IPS-20b (cell line): ENCODE measurements around the gene CD164.
A peak's percentile ranks its signal among the peaks of the same experiment; 100 is the strongest.

Source experiments
- H3K27ac ChIP-seq: one replicate; pipeline ENCODE4 v1.5.1; 2013; ENCODE audit warnings: low read length
- H3K27me3 ChIP-seq: 2 replicates; pipeline ENCODE4 v1.6.1; 2013; ENCODE audit warnings: mild to moderate bottlenecking, low read length, inconsistent platforms; ENCODE audit not compliant: insufficient read depth
- H3K36me3 ChIP-seq: 2 replicates; pipeline ENCODE4 v1.6.1; 2013; ENCODE audit warnings: low read depth, mild to moderate bottlenecking, inconsistent platforms, low read length, moderate library complexity; ENCODE audit not compliant: insufficient read depth
- H3K4me1 ChIP-seq: 2 replicates; pipeline ENCODE4 v1.6.1; 2013; ENCODE audit warnings: mild to moderate bottlenecking, control low read depth, inconsistent platforms, low read length, moderate library complexity; ENCODE audit not compliant: insufficient read depth
- H3K4me3 ChIP-seq: 2 replicates; pipeline ENCODE4 v1.5.1; 2013; ENCODE audit warnings: mild to moderate bottlenecking, low read length, inconsistent platforms
- H3K9ac ChIP-seq: 2 replicates; pipeline ENCODE4 v1.6.1; 2013; ENCODE audit warnings: low read depth, mild to moderate bottlenecking, inconsistent platforms, low read length, moderate library complexity
- H3K9me3 ChIP-seq: 2 replicates; pipeline ENCODE4 v1.6.1; 2013; ENCODE audit warnings: mild to moderate bottlenecking, low read depth, low read length, inconsistent platforms; ENCODE audit not compliant: insufficient read depth

Gene CD164

GRCh38 chr6:109393157-109393885, 11.1 kb upstream of the CD164 start:
- no peak overlapping the region for H3K4me3 ChIP-seq
- no peaks in the 10 kb centered on the region for H3K9me3 ChIP-seq
- no peaks in the 10 kb centered on the region for H3K4me1 ChIP-seq
- H3K36me3 ChIP-seq, result no peaks in the 10 kb centered on the region
- no peaks in the 10 kb centered on the region for H3K27me3 ChIP-seq
- no peak overlapping the region for H3K9ac ChIP-seq
- H3K27ac ChIP-seq, result no peak overlapping the region

DNA sequence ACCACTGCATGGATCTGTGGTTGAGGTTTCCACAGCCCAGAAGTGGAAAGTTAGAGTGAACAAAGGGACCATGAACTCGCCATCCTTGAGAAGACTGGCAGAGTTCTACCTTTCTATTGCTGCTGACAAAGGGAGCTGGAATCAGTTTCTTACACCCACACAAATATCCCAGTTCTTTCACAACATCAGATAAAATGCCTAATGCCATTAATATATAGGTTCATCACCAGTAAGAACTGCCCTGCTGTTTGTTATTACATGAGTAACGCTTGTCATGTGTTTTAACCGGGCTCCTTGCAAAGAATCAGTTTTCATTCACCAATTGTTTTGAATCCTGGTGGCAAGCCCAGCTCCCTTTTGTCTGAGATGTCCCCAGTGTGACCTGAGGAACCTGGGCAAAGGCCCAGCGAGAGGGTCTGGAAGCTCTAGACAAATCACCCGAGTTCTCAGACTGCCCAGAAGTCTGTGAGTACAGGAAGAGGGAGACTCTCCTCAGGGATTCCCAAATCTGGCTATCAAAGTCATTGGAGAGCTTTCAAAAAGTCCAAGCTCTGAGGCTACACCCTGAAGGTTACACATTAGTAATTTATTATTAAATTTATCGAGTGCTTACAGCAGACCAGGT, 7.5 kb upstream of the CD164 start:
- Histone ChIP-seq H3K27ac (no peak overlapping the region), H3K9ac (no peak overlapping the region), H3K4me1 (no peaks in the 10 kb centered on the region)

DNA sequence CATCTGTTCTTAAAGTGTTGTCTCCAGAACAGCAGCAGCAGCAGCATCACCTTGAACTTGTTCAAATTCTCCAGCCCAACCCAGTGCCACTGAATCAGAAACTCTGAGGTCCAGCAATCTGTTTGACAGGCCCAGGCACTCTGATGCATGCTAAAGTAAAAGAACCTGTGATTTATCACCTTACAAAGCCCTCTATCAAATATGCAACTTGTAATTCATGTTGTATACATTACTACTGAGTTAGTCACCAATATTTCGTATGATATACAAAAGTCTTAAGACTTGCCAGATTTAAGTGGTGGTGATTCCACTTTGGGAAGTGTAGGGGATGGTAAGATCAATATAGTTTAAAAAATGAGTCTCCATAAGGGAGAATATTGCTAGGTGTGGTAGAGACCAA, 6.0 kb upstream of the CD164 start:
- Histone ChIP-seq H3K27ac (no peak overlapping the region), H3K4me1 (peaks cover 3% of the 10 kb centered on the region), H3K9me3 (no peaks in the 10 kb centered on the region), H3K36me3 (no peaks in the 10 kb centered on the region), H3K27me3 (no peaks in the 10 kb centered on the region), H3K9ac (no peak overlapping the region), H3K4me3 (no peak overlapping the region)

More for the DNA sequence above, 7.5 kb upstream of the CD164 start:
- Histone ChIP-seq H3K27me3 (no peaks in the 10 kb centered on the region), H3K4me3 (no peak overlapping the region), H3K36me3 (no peaks in the 10 kb centered on the region), H3K9me3 (no peaks in the 10 kb centered on the region)

- no peak overlapping the region for H3K27ac ChIP-seq
These were observed 1.2 kb upstream of the CD164 start for GRCh38 chr6:109383438-109383940.

DNA sequence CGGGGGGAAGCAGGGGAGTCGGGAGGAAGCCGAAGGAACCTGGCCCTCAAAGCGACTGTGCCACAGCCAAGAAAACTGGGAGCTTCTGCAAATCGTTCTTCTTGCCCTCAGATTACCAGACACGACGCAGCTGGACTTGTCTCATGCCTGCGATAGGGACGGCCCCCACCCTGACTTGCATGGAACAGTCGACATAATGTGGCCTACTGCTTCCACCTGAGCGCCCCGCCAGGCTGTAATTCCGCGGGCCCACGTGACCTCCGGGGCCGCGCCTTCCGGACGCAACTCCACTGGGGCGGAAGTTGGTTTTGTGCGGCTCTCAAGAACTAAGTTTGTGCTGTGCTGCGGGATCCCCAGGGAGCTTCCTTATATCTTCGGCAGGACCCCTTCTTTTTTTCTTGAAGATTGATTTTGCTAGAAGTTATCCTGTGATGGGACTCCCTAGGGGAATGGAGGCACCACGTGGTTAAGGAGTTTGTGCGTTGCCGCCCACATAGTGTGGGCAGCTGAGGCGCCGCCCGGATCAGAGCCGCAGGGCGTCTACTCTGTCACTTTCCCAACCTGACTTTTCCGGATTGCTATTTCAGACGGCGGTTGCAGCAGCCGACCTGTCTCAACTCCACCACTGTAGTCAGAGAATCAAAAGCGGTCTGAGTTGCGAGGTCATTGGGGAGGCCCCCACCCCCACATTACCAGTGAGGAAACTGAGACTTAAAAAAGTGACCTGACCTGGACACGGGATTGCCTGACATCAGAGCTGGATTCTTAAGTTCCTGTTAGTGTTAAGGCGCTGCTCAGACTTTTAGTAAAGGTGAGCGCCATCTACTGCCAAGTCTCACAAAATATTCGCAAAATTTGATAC, 540 bp upstream of the CD164 start:
- Histone ChIP-seq H3K36me3 (peaks cover 18% of the 10 kb centered on the region), H3K27me3 (no peaks in the 10 kb centered on the region), H3K9ac (peak overlapping the region; percentile 99), H3K9me3 (no peaks in the 10 kb centered on the region), H3K4me1 (peaks cover 10% of the 10 kb centered on the region), H3K27ac (peak overlapping the region; percentile 99), H3K4me3 (peak overlapping the region; percentile 82)

More at GRCh38 chr6:109383438-109383940, 1.2 kb upstream of the CD164 start:
- Histone ChIP-seq H3K9ac (peak overlapping the region; percentile 99; the same call in 1 of the 2 replicates), H3K4me1 (peaks cover 10% of the 10 kb centered on the region), H3K36me3 (peaks cover 11% of the 10 kb centered on the region), H3K4me3 (peak overlapping the region; percentile 82), H3K27me3 (no peaks in the 10 kb centered on the region), H3K9me3 (no peaks in the 10 kb centered on the region)

GRCh38 chr6:109381061-109381746, 1.1 kb downstream of the CD164 start:
- Histone ChIP-seq H3K9ac (peak overlapping the region; percentile 99), H3K9me3 (no peaks in the 10 kb centered on the region), H3K27ac (peak overlapping the region; percentile 15), H3K36me3 (peaks cover 34% of the 10 kb centered on the region), H3K4me1 (peaks cover 10% of the 10 kb centered on the region), H3K4me3 (peak overlapping the region; percentile 82), H3K27me3 (no peaks in the 10 kb centered on the region)

- Histone ChIP-seq H3K4me3 (peak overlapping the region; percentile 82), H3K27me3 (no peaks in the 10 kb centered on the region), H3K36me3 (peaks cover 49% of the 10 kb centered on the region), H3K4me1 (peaks cover 10% of the 10 kb centered on the region), H3K27ac (no peak overlapping the region), H3K9ac (peak overlapping the region; percentile 14; the same call in 1 of the 2 replicates), H3K9me3 (no peaks in the 10 kb centered on the region)
These were observed 2.6 kb downstream of the CD164 start for GRCh38 chr6:109379711-109380110.

- Histone ChIP-seq H3K27me3 (no peaks in the 10 kb centered on the region), H3K27ac (no peak overlapping the region), H3K9me3 (no peaks in the 10 kb centered on the region), H3K4me3 (no peak overlapping the region), H3K36me3 (peaks cover 69% of the 10 kb centered on the region), H3K4me1 (peaks cover 7% of the 10 kb centered on the region; the same call in 1 of the 2 replicates), H3K9ac (no peak overlapping the region)
These were observed 4.5 kb downstream of the CD164 start for GRCh38 chr6:109377717-109378116.

DNA sequence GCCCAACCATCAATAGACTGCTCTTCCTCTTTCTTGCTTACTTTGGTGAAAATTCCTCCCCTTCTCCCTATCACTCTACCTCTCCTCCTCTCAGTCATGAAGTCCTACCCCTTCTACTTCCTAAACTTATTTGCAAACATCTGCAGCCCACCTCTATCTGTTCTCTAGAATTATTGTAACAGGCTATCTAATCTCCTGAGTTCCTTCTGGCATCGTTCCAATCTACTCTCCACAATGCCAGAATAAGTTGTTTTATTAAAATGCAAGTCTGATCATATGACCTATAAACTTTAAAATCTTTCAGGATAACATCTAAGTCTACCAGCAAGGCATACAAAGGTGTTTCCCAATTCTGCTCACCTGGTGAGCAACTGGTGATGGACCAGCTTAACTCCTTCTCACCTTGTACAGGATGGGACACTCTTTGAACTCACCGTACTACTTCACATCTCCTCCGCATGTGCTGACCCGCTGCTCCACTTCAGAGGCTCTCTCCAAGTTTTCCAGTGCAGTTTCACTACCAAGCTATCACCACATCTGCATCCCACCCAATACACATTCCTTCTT, 7.9 kb downstream of the CD164 start:
- no peaks in the 10 kb centered on the region for H3K9me3 ChIP-seq
- no peak overlapping the region for H3K4me3 ChIP-seq
- H3K4me1 ChIP-seq, result no peaks in the 10 kb centered on the region
- no peak overlapping the region for H3K27ac ChIP-seq
- no peaks in the 10 kb centered on the region for H3K27me3 ChIP-seq
- peaks cover 100% of the 10 kb centered on the region for H3K36me3 ChIP-seq
- H3K9ac ChIP-seq, result no peak overlapping the region

- no peak overlapping the region for H3K27ac ChIP-seq
- H3K36me3 ChIP-seq, result peaks cover 100% of the 10 kb centered on the region
- H3K27me3 ChIP-seq, result no peaks in the 10 kb centered on the region
- H3K9me3 ChIP-seq, result no peaks in the 10 kb centered on the region
- H3K4me1 ChIP-seq, result no peaks in the 10 kb centered on the region
- H3K4me3 ChIP-seq, result no peak overlapping the region
- H3K9ac ChIP-seq, result no peak overlapping the region
These were observed 8.5 kb downstream of the CD164 start for GRCh38 chr6:109373762-109374161.

GRCh38 chr6:109373331-109373730, 8.9 kb downstream of the CD164 start:
- Histone ChIP-seq H3K36me3 (peaks cover 100% of the 10 kb centered on the region), H3K4me1 (no peaks in the 10 kb centered on the region), H3K27me3 (no peaks in the 10 kb centered on the region), H3K9ac (no peak overlapping the region), H3K4me3 (no peak overlapping the region), H3K9me3 (no peaks in the 10 kb centered on the region), H3K27ac (no peak overlapping the region)
